K562 (cell line): ENCODE results near the gene FASTKD1.

Source experiments
- NFYB ChIP-seq: IDR thresholded peaks from 2 replicates; pipeline ENCODE4 v1.6.1; 2011; ENCODE audit warnings: mild to moderate bottlenecking, moderate library complexity; ENCODE audit not compliant: insufficient read length; ENCODE audit errors: extremely low read depth
- NR3C1 ChIP-seq: sonication (generic); formaldehyde crosslinking; IDR thresholded peaks from 2 replicates; pipeline ENCODE4 v1.8.1; 2022; ENCODE audit warnings: missing genetic modification reagents
- SPI1 ChIP-seq: IDR thresholded peaks from 2 replicates; pipeline ENCODE4 v1.6.1; 2011; ENCODE audit warnings: low read depth, low read length, control low read depth, borderline replicate concordance
- ZNF76 ChIP-seq: fragments of 250-450 bp; sonication (Bioruptor Pico); IDR thresholded peaks from 2 replicates; pipeline ENCODE4 v1.4.0; 2020; ENCODE audit warnings: mild to moderate bottlenecking, moderate library complexity, borderline replicate concordance

DNA sequence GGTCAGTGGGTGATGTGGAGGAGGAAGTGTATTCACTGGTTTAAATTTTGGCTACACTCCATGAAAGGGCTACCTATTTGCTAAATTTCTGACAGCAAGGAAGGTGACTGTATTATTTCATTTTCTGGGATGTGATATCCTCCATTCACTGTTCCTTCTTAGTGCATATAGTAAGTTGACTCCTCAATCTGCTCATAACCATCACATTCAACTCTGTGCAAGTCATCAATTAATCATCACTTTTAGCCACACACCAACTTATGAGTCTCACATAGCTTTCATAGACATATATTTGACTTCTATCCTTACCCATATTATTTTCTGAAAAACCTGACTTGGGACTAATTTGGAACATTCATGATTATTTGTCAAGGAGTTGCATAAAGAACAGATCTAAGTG is 47.2 kb downstream of the FASTKD1 start:
- TF ChIP-seq SPI1, result no peak
- TF ChIP-seq ZNF76 (CRISPR knock-in tag), result no peak
- no peak for TF ChIP-seq NR3C1 (CRISPR knock-in tag)
- no peak for TF ChIP-seq NFYB
